GM12872 (cell line): ENCODE data around the gene IGF2.

ENCODE experiments used
- TF ChIP-seq, protein P1 (sequence below): IDR thresholded peaks from 3 replicates; pipeline ENCODE4 v1.5.1; 2011; ENCODE audit warnings: low read depth, mild to moderate bottlenecking, low read length, moderate library complexity; ENCODE audit not compliant: insufficient read depth

The IGF2 gene

GRCh38 chr11:2167141-2168045 is 28.2 kb upstream of the IGF2 start:
- TF ChIP-seq, protein P1, sequence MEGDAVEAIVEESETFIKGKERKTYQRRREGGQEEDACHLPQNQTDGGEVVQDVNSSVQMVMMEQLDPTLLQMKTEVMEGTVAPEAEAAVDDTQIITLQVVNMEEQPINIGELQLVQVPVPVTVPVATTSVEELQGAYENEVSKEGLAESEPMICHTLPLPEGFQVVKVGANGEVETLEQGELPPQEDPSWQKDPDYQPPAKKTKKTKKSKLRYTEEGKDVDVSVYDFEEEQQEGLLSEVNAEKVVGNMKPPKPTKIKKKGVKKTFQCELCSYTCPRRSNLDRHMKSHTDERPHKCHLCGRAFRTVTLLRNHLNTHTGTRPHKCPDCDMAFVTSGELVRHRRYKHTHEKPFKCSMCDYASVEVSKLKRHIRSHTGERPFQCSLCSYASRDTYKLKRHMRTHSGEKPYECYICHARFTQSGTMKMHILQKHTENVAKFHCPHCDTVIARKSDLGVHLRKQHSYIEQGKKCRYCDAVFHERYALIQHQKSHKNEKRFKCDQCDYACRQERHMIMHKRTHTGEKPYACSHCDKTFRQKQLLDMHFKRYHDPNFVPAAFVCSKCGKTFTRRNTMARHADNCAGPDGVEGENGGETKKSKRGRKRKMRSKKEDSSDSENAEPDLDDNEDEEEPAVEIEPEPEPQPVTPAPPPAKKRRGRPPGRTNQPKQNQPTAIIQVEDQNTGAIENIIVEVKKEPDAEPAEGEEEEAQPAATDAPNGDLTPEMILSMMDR: no peak

GRCh38 chr11:2166091-2166851 is 27.1 kb upstream of the IGF2 start:
- TF ChIP-seq, protein P1: peak; percentile 56

- TF ChIP-seq, protein P1: no peak
Measured at GRCh38 chr11:2165571-2165970, 26.4 kb upstream of the IGF2 start.

DNA sequence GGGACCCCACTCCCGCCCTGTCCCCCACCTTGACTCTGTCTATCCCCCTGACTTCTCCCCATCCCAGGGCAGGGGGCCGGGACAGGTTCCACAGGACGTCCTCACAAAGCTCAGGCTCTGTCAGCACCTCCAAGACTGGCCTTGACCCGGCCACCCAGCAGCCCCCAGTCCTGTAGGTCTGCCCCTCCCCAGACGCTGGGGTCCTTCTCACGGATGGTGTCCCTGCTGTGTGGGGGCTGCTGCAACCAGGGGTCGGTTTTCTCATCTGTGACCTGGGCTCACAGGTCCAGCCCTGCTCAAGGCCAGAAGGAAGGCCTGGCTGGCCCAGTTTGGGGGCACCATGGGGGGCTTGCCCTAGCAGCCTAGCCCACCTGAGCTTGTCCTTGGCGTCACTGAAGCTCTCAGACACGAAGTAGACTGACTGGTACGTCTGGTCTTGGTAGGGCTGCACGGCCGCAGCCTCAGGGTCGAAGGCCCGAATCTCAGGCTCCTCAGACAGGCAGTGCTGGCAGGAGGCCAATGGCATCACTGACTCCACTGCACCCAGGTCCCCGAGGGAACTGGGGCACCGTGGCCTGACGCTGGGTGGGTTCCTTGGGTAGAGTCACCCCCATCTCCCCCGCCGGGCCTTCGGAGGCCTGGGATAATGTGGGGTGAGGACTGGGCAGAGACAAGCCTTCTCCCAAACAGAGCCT is 25.8 kb upstream of the IGF2 start:
- TF ChIP-seq, protein P1: no peak

GRCh38 chr11:2164081-2164480 is 24.9 kb upstream of the IGF2 start:
- TF ChIP-seq, protein P1: no peak

- TF ChIP-seq, protein P1: no peak
Measured at GRCh38 chr11:2163428-2163978, 24.3 kb upstream of the IGF2 start.
